Measurements from ENCODE around the gene CHIC2.

CHIC2 gene

GRCh38 chr4:53986062-53986461 is 78.3 kb downstream of the CHIC2 start:
- CTCF ChIA-PET: interaction anchor here (1.0 to 1.6 kb wide), 3 partner anchors 54 to 247 kb away, joined by 3 to 6 read pairs (median 4); no protein-coding TSS in a partner anchor

GRCh38 chr4:53981567-53981966 is 82.8 kb downstream of the CHIC2 start:
- ChIA-PET CTCF (interaction anchor here (1.0 kb wide), 1 partner anchor 52 kb away, joined by 3 read pairs; no protein-coding TSS in a partner anchor), POLR2A (no interaction called here)
- TF ChIP-seq CTCF (IDR thresholded peaks at IDR 0.05; ENCODE audit: insufficient read depth, low read length, missing control alignments): no peak
- no peak overlapping the region for H3K4me3 ChIP-seq (ENCODE audit: low read depth, low read length)
- no peak for DNase-seq (ENCODE audit: low read depth, low spot score)

More at GRCh38 chr4:53986062-53986461, 78.3 kb downstream of the CHIC2 start:
- no peak for DNase-seq (ENCODE audit: low read depth, low spot score)
- POLR2A ChIA-PET: interaction anchor here (0.7 kb wide), 1 partner anchor 65 kb away, joined by 3 read pairs; no protein-coding TSS in a partner anchor
- TF ChIP-seq CTCF (IDR thresholded peaks at IDR 0.05; ENCODE audit: insufficient read depth, low read length, missing control alignments): no peak
- no peak overlapping the region for H3K4me3 ChIP-seq (ENCODE audit: low read depth, low read length)

- DNase-seq (ENCODE audit: low read depth, low spot score): no peak
- no peak for TF ChIP-seq CTCF (IDR thresholded peaks at IDR 0.05; ENCODE audit: insufficient read depth, low read length, missing control alignments)
- ChIA-PET POLR2A (no interaction called here), CTCF (interaction anchor here (1.0 kb wide), 1 partner anchor 52 kb away, joined by 3 read pairs; no protein-coding TSS in a partner anchor)
- H3K4me3 ChIP-seq (ENCODE audit: low read depth, low read length): no peak overlapping the region
Observed at GRCh38 chr4:53981066-53981465, 83.3 kb downstream of the CHIC2 start.

GRCh38 chr4:53974561-53974960 is 89.8 kb downstream of the CHIC2 start:
- no peak overlapping the region for H3K4me3 ChIP-seq (ENCODE audit: low read depth, low read length)
- no peak for TF ChIP-seq CTCF (IDR thresholded peaks at IDR 0.05; ENCODE audit: insufficient read depth, low read length, missing control alignments)
- DNase-seq (ENCODE audit: low read depth, low spot score): peak; percentile 33
- ChIA-PET CTCF (interaction anchor here (1.5 to 1.6 kb wide), 4 partner anchors 14 to 44 kb away, joined by 3 to 5 read pairs (median 4); no protein-coding TSS in a partner anchor), POLR2A (no interaction called here)

- no peak for DNase-seq (ENCODE audit: low read depth, low spot score)
- no peak for TF ChIP-seq CTCF (IDR thresholded peaks at IDR 0.05; ENCODE audit: insufficient read depth, low read length, missing control alignments)
- no peak overlapping the region for H3K4me3 ChIP-seq (ENCODE audit: low read depth, low read length)
- POLR2A ChIA-PET: no interaction called here
- CTCF ChIA-PET: no interaction called here
Observed at GRCh38 chr4:53967986-53968385, 96.4 kb downstream of the CHIC2 start.

- no peak overlapping the region for H3K4me3 ChIP-seq (ENCODE audit: low read depth, low read length)
- POLR2A ChIA-PET: interaction anchor here (1.1 kb wide), 1 partner anchor 24 kb away, joined by 3 read pairs; no protein-coding TSS in a partner anchor
- no peak for TF ChIP-seq CTCF (IDR thresholded peaks at IDR 0.05; ENCODE audit: insufficient read depth, low read length, missing control alignments)
- CTCF ChIA-PET: interaction anchor here (1.6 kb wide), 1 partner anchor 12 kb away, joined by 3 read pairs; no protein-coding TSS in a partner anchor
- no peak for DNase-seq (ENCODE audit: low read depth, low spot score)
Observed at GRCh38 chr4:53963781-53964180, 100.6 kb downstream of the CHIC2 start.
